T follicular helper cell (primary cell): Measurements from ENCODE around the gene AREL1.

Experiments used
- DNase-seq: peaks from one replicate; pipeline ENCODE4 v3.0.0-alpha.2; 2020; ENCODE audit warnings: low read depth

The AREL1 gene

GRCh38 chr14:74635847-74636246, 77.0 kb downstream of the AREL1 start:
- DNase-seq, result no peak

- no peak for DNase-seq
Measured at GRCh38 chr14:74634964-74635363, 77.9 kb downstream of the AREL1 start.

GRCh38 chr14:74634481-74634880, 78.4 kb downstream of the AREL1 start:
- DNase-seq, result no peak

- DNase-seq, result no peak
Measured at GRCh38 chr14:74630881-74631690, 81.8 kb downstream of the AREL1 start.

GRCh38 chr14:74628418-74628817, 84.5 kb downstream of the AREL1 start:
- DNase-seq, result no peak

- no peak for DNase-seq
Measured at GRCh38 chr14:74627076-74627475, 85.8 kb downstream of the AREL1 start.

- DNase-seq, result no peak
Measured at GRCh38 chr14:74622257-74622656, 90.6 kb downstream of the AREL1 start.

GRCh38 chr14:74621556-74621955, 91.3 kb downstream of the AREL1 start:
- DNase-seq, result no peak

- no peak for DNase-seq
Measured at GRCh38 chr14:74620923-74621322, 92.0 kb downstream of the AREL1 start.

GRCh38 chr14:74620497-74620921, 92.4 kb downstream of the AREL1 start:
- DNase-seq, result no peak

GRCh38 chr14:74619672-74620131, 93.2 kb downstream of the AREL1 start:
- DNase-seq, result no peak

GRCh38 chr14:74618078-74618952, 94.6 kb downstream of the AREL1 start:
- peak; percentile 34 for DNase-seq

GRCh38 chr14:74616996-74617700, 95.7 kb downstream of the AREL1 start:
- DNase-seq, result no peak

- no peak for DNase-seq
Measured at GRCh38 chr14:74616507-74616906, 96.4 kb downstream of the AREL1 start.

- DNase-seq, result no peak
Measured at GRCh38 chr14:74615735-74616134, 97.1 kb downstream of the AREL1 start.

- no peak for DNase-seq
Measured at GRCh38 chr14:74614508-74615495, 98.1 kb downstream of the AREL1 start.

GRCh38 chr14:74613211-74613914, 99.5 kb downstream of the AREL1 start:
- DNase-seq, result no peak

- DNase-seq, result peak; percentile 77
Measured at GRCh38 chr14:74612350-74613021, 100.4 kb downstream of the AREL1 start.

GRCh38 chr14:74611650-74612349, 101.1 kb downstream of the AREL1 start, which contains the start of gene LTBP2:
LTBP2 (minus strand) TSS chr14:74612237; CDS start chr14:74611944, 293 bp downstream.
- DNase-seq, result no peak
